Stimulated activated CD8-positive, alpha-beta memory T cell treated with anti-CD3 and anti-CD28 coated beads, Interleukin-12 subunit alpha, Interleukin-12 subunit beta, amount 100 ng/mL, for 4 hours (primary cell): ENCODE results near the gene SELENOV.

Experiments
- DNase-seq: peaks from one replicate; pipeline ENCODE4 v3.0.0-alpha.2; 2020; ENCODE audit warnings: low read depth

Gene SELENOV

GRCh38 chr19:39558624-39559117, 43.7 kb downstream of the SELENOV start:
- DNase-seq = no peak

DNA sequence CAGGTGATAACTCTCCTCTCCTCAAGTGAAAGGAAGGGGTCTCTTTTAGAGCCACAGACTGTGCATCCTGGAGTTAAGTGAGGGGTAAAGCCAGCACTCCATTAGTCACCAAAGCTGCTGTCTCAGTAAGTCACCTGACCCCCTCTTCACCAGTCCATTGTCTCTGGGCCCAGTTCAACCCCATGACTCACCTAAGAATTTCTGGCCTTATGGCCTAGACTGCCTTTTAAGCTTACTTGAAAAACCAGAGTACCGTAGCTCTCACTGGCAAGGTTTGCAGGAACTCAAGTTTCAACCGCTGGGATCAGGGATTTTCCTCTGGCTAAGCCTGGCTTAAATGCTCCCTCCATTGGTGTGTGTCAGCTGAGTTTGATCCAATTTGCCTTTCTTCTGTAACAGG, 48.5 kb downstream of the SELENOV start:
- DNase-seq = no peak

- DNase-seq = no peak
Measured at GRCh38 chr19:39566064-39566463, 51.1 kb downstream of the SELENOV start.

DNA sequence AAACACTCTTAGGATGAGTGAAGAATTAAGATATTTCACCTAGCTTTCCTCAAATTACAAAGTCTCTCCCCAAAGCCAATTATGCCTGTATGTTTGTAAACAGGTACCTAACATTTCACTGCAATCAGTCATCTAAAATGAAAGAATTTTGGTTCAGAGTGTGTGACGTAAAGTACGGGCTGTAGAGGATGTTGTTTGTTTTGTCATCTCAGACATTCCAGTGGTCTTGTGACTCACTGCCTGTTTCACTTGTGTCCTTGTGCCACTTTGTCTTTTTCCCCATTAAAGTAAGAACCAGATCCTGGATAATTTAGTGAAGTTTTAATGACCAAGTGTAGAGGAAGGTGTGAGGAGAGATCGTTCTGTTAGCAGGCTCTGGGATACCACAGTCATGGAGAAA, 53.7 kb downstream of the SELENOV start:
- no peak for DNase-seq
